ENCODE measurements around the gene ALKAL2.

Gene ALKAL2

GRCh38 chr2:269356-270030 lies 18.4 kb downstream of the ALKAL2 start:
- DNase-seq = no peak

- no peak for DNase-seq
These were observed 19.6 kb downstream of the ALKAL2 start for GRCh38 chr2:268323-268722.

- DNase-seq = peak; percentile 95
These were observed 23.1 kb downstream of the ALKAL2 start, which contains the start of gene ACP1 for GRCh38 chr2:264493-265468. Gene ACP1 (plus strand): TSS chr2:264947. CDS start chr2:264965, 18 bp downstream.

- peak; percentile 32 for DNase-seq
These were observed 24.0 kb downstream of the ALKAL2 start, which contains the start of gene SH3YL1 for GRCh38 chr2:263774-264492. Gene SH3YL1 (minus strand): TSS chr2:264032. CDS start chr2:263984, 48 bp downstream.

- no peak for DNase-seq
These were observed 24.7 kb downstream of the ALKAL2 start for GRCh38 chr2:263022-263738.

GRCh38 chr2:262117-262516 lies 25.8 kb downstream of the ALKAL2 start:
- DNase-seq = no peak

- DNase-seq = no peak
These were observed 27.3 kb downstream of the ALKAL2 start for GRCh38 chr2:260507-261161.

GRCh38 chr2:259789-260331 lies 28.0 kb downstream of the ALKAL2 start:
- DNase-seq = no peak

- no peak for DNase-seq
These were observed 29.0 kb downstream of the ALKAL2 start for GRCh38 chr2:258933-259332.

GRCh38 chr2:257842-258241 lies 30.0 kb downstream of the ALKAL2 start:
- DNase-seq = no peak

- DNase-seq = no peak
These were observed 30.5 kb downstream of the ALKAL2 start for GRCh38 chr2:257429-257828.

- DNase-seq = no peak
These were observed 31.8 kb downstream of the ALKAL2 start for GRCh38 chr2:256094-256493.

GRCh38 chr2:255195-255594 lies 32.7 kb downstream of the ALKAL2 start:
- no peak for DNase-seq

GRCh38 chr2:254241-254640 lies 33.6 kb downstream of the ALKAL2 start:
- peak; percentile 86 for DNase-seq

GRCh38 chr2:253202-253638 lies 34.7 kb downstream of the ALKAL2 start:
- DNase-seq = no peak

GRCh38 chr2:252001-252602 lies 35.8 kb downstream of the ALKAL2 start:
- no peak for DNase-seq

GRCh38 chr2:249538-250042 lies 38.3 kb downstream of the ALKAL2 start:
- no peak for DNase-seq

- DNase-seq = no peak
These were observed 39.2 kb downstream of the ALKAL2 start for GRCh38 chr2:248724-249123.

- DNase-seq = no peak
These were observed 41.3 kb downstream of the ALKAL2 start for GRCh38 chr2:246489-247144.

- DNase-seq = no peak
These were observed 43.3 kb downstream of the ALKAL2 start for GRCh38 chr2:244547-244946.
